Measurements from ENCODE around the gene PRKCA.
"Not testable (repeated sequence)": the region's sequence is repeated elsewhere in the genome, so short reads cannot be mapped to it uniquely, and the experiment has no call there.

Gene PRKCA

DNA sequence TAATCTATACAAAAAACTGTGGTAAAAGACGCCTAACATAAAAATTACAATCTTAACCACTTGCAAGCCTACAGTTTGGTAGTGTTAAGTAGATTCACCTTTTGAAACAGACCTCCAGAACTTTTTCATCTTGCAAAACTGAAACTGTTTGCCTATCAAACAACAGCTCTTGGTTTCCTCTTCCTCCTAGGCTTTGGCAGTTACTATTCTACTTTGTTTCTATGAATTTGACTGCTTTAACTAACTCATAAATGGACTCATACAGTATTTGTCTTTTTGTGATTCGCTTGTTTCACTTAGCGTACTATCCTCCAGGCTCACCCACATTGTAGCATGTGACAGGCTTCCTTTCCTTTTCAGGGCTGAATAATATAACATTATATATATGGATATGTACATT is 97.0 kb downstream of the PRKCA start:
- no peaks in the 10 kb centered on the region for H3K36me3 Mint-ChIP-seq (ENCODE audit: insufficient read depth)
- H3K27me3 Mint-ChIP-seq = no peaks in the 10 kb centered on the region
- DNase-seq (no peak), ATAC-seq (replicated peaks) (peak; percentile 62)
- H3K9me3 Mint-ChIP-seq = no peaks in the 10 kb centered on the region
- H3K4me1 Mint-ChIP-seq (ENCODE audit: low read depth in 2 of 2) = peaks cover 16 to 18% of the 10 kb centered on the region in 2 donors
- H3K27ac Mint-ChIP-seq = peak overlapping the region; percentile 21 to 27
- peak overlapping the region; percentile 20 to 22 for H3K4me3 Mint-ChIP-seq

DNA sequence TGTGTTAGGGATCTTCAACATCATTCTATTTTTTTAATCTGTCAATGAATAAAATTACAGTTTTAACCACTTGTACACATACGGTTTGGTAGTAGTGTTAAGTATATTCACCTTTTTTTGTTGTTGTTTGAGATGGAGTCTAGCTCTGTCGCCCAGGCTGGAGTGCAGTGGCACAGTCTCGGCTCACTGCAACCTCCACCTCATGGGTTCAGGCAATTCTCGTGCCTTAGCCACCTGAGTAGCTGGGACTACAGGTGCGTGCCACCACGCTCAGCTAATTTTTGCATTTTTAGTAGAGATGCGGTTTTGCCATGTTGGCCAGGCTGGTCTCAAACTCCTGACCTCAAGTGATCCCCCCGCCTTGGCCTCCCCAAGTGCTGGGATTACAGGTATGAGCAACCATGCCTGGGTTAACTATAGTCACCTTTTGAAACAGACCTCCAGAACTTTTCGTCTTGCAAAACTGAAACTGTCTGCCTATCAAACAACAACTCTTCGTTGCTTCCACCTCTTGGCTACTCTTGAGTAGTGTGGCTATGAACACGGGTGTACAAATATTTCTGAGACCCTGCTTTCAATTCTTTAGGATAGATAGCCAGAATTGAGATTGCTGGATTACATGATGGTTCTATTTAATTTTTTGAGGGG is 97.8 kb downstream of the PRKCA start:
- not testable (repeated sequence) for H3K27ac Mint-ChIP-seq; H3K36me3 Mint-ChIP-seq (ENCODE audit: insufficient read depth); H3K27me3 Mint-ChIP-seq; H3K9me3 Mint-ChIP-seq; DNase-seq
- Mint-ChIP-seq H3K4me3 (peak overlapping the region; percentile 7 to 8), H3K4me1 (ENCODE audit: low read depth in 2 of 2) (peaks cover 16 to 19% of the 10 kb centered on the region in 2 donors)
- peak; percentile 31 for ATAC-seq (replicated peaks)

DNA sequence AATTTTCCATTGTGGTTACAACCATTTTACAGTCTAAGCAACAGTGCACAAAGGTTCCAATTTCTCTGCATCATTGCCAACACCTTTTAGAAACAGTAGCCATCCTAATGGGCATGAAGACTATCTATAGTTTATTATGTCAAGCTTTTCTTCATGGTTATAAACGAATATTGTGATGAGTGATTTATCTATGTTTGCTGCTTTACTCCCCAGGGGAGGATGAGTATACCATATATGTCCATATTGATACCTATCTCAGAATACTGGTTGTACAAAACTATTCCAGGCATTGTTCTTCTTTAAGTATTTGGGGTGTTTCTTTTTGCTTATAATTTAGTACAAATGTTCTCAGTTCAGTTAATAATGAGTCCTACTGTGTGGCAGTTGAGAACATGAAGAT is 98.3 kb downstream of the PRKCA start:
- Mint-ChIP-seq H3K9me3 (no peaks in the 10 kb centered on the region), H3K4me1 (ENCODE audit: low read depth in 2 of 2) (peaks cover 16 to 19% of the 10 kb centered on the region in 2 donors), H3K27ac (peak overlapping the region in 1 of 2 donors; percentile 38), H3K36me3 (ENCODE audit: insufficient read depth) (no peaks in the 10 kb centered on the region), H3K4me3 (peak overlapping the region in 1 of 2 donors; percentile 7), H3K27me3 (no peaks in the 10 kb centered on the region)
- DNase-seq (no peak), ATAC-seq (replicated peaks) (no peak)

DNA sequence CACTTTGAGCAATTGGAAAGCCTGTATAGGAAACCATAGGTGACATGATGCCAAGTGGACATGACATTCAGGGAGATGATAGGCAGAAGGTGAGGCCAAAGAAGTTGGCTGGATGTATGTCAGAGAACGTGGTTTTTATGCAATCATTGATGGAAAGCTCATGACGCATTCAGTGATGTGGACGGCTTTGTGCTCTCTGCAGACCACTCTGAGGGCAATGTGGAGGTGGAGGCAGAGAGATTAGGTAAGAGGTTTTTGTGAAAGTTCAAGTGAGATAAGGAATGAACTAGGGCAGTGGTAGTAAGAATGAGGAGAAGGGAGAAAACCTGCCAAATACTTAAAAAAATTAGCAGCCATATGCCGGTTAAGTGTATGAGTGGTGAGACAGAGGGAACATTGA is 99.0 kb downstream of the PRKCA start:
- no peak overlapping the region for H3K4me3 Mint-ChIP-seq
- no peaks in the 10 kb centered on the region for H3K27me3 Mint-ChIP-seq
- DNase-seq (no peak), ATAC-seq (replicated peaks) (no peak)
- H3K36me3 Mint-ChIP-seq (ENCODE audit: insufficient read depth) = no peaks in the 10 kb centered on the region
- peaks cover 16 to 21% of the 10 kb centered on the region in 2 donors for H3K4me1 Mint-ChIP-seq (ENCODE audit: low read depth in 2 of 2)
- peak overlapping the region in 1 of 2 donors; percentile 38 for H3K27ac Mint-ChIP-seq
- no peaks in the 10 kb centered on the region for H3K9me3 Mint-ChIP-seq

DNA sequence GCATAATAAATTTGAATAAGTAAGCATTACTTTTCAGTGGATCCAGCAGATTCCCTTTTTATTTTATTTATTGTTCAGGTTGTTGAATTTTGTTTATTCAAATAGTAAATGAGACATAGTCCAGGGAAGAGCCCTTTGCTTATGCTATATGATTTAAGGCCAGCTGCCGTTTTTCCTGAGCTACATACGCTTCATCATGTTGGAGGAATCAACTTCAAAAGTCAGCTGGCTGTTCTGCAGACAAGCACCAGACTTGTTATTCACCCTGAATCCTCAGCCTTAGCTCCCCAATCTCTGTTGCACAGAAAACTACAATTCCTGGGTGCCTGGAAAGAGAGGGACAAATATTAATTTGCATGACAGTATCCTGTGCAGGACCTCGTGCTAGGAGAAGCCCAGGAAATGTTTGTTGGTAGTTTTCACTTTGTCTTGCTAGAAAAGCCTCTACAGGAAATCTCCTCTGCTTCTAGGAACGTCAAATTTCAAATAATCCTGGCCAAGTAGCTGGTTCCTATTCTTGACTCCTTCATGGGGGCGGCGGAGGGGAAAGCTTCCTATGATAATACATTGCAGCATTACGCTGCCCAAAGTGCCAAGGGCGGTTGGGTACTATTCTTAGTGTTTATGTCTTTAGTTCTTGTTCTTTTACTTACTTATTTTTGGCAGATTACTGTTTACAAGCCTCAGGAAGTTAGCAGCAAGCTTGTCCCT is 101.6 kb downstream of the PRKCA start:
- no peaks in the 10 kb centered on the region for H3K36me3 Mint-ChIP-seq (ENCODE audit: insufficient read depth)
- DNase-seq (no peak), ATAC-seq (replicated peaks) (no peak)
- H3K27me3 Mint-ChIP-seq = no peaks in the 10 kb centered on the region
- H3K4me3 Mint-ChIP-seq = no peak overlapping the region
- no peak overlapping the region for H3K27ac Mint-ChIP-seq
- H3K4me1 Mint-ChIP-seq (ENCODE audit: low read depth in 2 of 2) = peaks cover 25 to 28% of the 10 kb centered on the region in 2 donors
- H3K9me3 Mint-ChIP-seq = no peaks in the 10 kb centered on the region

DNA sequence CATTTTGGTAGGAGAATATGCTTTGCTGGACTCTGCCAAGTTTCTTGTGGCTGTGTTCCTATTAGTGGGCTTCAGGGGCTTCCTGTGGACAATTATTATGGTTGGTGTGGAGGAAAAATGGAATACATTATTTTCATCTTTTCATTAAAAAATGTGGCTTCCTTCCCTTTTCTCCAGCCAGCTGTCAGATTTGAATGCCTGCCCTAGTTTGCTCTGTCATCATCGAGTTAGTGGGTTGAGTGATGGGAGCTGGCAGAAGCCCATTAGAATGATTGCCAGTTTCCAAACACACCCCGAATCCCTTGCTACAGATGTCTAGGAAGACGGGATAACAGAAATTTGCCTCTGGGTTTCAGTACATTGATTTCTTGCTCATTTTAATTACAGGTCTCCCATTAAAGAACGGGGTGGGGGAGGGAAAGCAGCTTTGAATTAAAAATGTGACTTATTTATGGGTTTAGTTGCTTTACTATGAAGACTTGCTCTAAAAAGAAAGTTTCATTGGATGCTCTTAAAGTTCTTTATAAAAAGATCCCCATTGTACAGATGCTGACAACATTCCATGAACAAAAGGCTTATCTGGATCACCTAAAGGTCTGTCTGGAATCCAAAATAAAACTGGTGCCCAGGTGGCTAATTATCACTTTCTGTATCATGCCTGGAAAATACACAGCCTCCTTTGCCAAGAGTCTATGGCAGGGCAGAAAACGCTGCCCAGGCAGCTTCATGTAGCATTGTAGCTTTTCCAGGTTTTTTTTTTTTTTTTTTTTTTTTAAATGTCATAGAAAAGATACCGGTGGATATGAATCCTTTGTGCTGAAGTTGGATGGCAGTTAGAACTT is 103.6 kb downstream of the PRKCA start:
- Mint-ChIP-seq H3K4me3 (peak overlapping the region; percentile 67 to 73), H3K36me3 (ENCODE audit: insufficient read depth) (no peaks in the 10 kb centered on the region), H3K4me1 (ENCODE audit: low read depth in 2 of 2) (peaks cover 14 to 22% of the 10 kb centered on the region in 2 donors), H3K27ac (peak overlapping the region; percentile 64 to 90), H3K27me3 (no peaks in the 10 kb centered on the region), H3K9me3 (no peaks in the 10 kb centered on the region)
- ATAC-seq (replicated peaks) (no peak), DNase-seq (no peak)

DNA sequence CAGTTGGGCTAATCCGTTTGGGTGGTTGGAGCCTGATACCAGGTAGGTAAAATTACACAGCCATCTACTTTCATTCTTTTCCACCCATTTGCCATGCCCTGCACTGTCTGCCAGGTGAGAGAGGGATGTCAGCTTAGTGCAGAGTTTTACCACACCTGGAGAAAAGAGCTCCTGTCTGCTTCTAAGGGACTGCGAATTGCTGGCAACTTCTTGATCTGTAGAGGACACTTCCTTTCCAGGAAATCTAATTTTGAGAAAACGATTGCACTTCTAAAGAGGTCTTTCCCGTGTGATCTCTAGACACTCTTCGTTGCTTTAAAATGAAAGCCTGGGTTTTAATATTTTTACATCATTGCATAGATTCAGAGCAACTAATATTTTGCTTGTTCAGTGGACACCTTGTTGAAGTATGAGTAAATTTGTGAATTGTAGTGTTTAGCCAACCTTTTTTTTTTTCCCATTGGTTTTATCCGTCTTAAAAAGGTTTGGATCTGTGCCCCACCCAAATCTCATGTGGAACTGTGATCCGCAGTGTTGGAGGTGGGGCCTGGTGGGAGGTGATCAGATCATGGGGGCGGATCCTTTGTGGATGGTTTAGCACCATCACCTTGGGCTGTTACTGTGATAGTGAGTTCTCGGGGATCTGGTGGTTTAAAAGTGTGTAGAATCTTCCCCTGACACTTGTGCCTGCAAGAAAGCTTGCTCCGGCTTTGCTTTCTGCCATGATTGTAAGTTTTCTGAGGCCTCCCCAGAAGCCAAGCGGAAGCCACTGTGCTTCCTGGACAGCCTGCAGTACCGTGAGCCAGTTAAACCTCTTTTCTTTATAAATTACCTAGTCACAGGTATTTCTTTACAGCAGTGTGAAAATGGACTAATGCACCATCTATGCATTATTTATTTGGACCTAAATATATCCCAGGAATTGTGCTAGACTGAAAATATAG is 104.6 kb downstream of the PRKCA start:
- no peak for DNase-seq
- Mint-ChIP-seq H3K9me3 (no peaks in the 10 kb centered on the region), H3K4me3 (peak overlapping the region; percentile 67 to 73), H3K4me1 (ENCODE audit: low read depth in 2 of 2) (peaks cover 14 to 18% of the 10 kb centered on the region in 2 donors), H3K27me3 (no peaks in the 10 kb centered on the region), H3K36me3 (ENCODE audit: insufficient read depth) (no peaks in the 10 kb centered on the region), H3K27ac (peak overlapping the region; percentile 66 to 90)
- peak; percentile 54 for ATAC-seq (replicated peaks)

DNA sequence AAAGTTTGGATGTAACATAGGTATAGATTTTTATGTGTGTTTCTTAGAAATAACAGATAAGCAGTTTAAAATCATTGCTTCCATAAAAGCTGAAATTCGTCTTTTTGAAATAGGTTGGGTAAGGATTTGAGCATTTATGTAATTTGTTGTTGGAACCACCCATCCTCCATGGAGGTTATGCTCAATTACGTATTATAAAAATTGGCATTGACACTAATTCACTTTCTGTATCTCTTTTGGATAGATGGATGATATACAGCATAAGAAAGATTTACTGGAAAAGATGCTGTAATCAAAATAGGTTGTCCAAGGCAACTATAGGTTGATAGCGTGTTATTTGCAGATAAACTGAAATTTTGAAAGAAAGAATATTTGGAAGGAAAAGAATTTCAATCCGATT is 105.5 kb downstream of the PRKCA start:
- Mint-ChIP-seq H3K9me3 (no peaks in the 10 kb centered on the region), H3K27me3 (no peaks in the 10 kb centered on the region), H3K36me3 (ENCODE audit: insufficient read depth) (no peaks in the 10 kb centered on the region), H3K4me1 (ENCODE audit: low read depth in 2 of 2) (peaks cover 14 to 18% of the 10 kb centered on the region in 2 donors), H3K27ac (no peak overlapping the region), H3K4me3 (peak overlapping the region in 1 of 2 donors; percentile 73)
- ATAC-seq (replicated peaks) (no peak), DNase-seq (no peak)

DNA sequence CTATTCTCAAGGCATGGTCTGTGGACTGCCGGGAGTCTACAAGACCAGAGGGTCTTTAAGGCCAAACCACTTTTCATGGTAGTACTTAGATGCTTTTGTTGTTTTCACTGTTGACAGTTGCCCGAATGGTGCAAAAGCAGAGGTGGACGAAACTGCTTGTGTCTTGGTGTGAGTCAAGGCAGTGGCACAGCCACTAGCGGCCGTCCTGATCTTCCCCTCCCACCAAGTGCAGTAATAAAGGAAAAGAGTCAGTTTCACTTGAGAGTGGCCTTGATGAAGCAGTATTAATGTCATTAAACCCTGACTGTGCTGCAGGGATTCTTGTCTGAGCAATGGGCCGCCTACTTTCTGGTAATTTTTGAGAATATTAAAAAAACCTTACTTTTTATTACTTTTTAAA is 109.1 kb downstream of the PRKCA start:
- Mint-ChIP-seq H3K9me3 (no peaks in the 10 kb centered on the region), H3K4me1 (ENCODE audit: low read depth in 2 of 2) (peaks cover 14 to 16% of the 10 kb centered on the region in 2 donors), H3K36me3 (ENCODE audit: insufficient read depth) (peaks cover 3% of the 10 kb centered on the region), H3K27ac (no peak overlapping the region), H3K27me3 (no peaks in the 10 kb centered on the region), H3K4me3 (no peak overlapping the region)
- ATAC-seq (replicated peaks) = no peak
- no peak for DNase-seq

DNA sequence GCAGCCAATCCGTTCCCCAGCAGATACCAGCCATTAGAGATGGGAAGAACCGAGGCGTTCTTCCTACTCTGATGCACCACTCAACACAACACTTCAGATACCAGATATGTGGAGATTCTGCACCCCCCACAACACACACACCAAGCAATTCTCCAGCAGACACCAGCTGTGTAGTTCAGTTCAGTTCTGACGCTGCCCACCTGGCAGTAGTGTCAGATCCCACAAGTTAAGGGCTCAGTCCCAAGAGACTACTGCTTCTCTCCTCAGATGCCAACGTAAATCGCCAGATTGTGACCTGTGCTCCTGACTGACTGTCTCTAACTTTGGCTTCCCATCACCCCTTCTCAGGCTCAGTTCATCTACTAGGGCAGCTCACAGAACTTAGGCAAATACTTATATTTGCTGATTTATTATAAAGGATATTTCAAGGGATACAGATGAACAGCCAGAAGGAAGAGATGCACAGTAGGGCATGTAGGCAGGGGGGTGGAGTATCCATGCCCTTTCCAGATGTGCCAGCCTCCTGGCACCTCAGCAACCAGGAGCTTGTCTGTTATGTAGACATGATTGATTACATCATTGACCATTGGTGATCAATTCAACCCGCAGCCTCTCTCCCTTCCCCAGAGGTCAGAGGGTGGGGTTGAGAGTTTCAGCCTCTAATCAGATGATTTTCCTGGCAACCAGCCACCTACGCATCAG is 110.6 kb downstream of the PRKCA start:
- ATAC-seq (replicated peaks) (no peak), DNase-seq (no peak)
- H3K4me1 Mint-ChIP-seq (ENCODE audit: low read depth in 2 of 2) = peaks cover 4% of the 10 kb centered on the region in 2 donors
- H3K27ac Mint-ChIP-seq = peak overlapping the region in 1 of 2 donors; percentile 23
- H3K9me3 Mint-ChIP-seq = no peaks in the 10 kb centered on the region
- H3K4me3 Mint-ChIP-seq = no peak overlapping the region
- no peaks in the 10 kb centered on the region for H3K27me3 Mint-ChIP-seq
- peaks cover 3% of the 10 kb centered on the region for H3K36me3 Mint-ChIP-seq (ENCODE audit: insufficient read depth)

DNA sequence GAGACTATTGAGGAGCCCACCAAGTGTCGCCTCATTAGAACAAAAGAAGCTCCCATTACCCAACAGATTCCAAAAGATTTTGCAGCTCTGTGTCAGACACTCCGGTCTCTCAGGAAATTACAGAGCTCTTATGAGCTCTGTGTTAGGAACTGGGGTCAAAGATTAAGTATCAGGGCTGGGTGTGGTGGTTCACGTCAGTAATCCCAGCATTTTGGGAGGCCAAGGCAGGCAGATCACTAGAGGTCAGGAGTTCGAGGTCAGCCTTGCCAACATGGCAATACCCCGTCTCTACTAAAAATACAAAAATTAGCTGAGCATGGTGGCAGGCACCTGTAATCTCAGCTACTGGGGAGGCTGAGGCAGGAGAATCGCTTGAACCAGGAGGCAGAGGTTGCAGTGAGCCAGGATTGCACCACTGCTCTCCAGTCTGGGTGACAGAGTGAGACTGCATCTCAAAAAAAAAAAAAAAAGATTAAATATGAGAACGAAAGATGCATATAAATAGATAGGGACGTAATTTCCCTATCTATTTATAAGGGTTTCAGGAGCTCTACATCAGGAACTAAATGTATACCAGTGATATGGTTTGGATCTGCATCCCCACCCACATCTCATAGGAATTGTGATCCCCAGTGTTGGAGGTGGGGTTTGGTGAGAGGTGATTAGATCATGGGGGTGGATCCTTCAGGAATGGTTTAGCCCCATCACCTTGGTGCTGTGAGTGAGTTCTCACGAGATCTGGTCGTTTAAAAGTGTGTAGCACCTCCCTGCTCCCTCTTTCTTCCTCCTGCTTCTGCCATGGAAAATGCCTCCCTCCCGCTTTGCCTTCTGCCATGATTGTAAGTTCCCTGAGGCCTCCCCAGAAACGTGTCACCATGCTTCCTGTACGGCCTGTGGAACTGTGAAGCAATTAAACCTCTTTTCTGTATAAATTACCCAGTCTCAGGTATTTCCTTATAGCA is 111.4 kb downstream of the PRKCA start:
- Mint-ChIP-seq H3K4me1 (ENCODE audit: low read depth in 2 of 2) (peaks cover 3 to 4% of the 10 kb centered on the region in 2 donors), H3K27ac (peak overlapping the region in 1 of 2 donors; percentile 23), H3K9me3 (no peaks in the 10 kb centered on the region), H3K4me3 (no peak overlapping the region), H3K36me3 (ENCODE audit: insufficient read depth) (peaks cover 3% of the 10 kb centered on the region), H3K27me3 (no peaks in the 10 kb centered on the region)
- ATAC-seq (replicated peaks) (no peak), DNase-seq (no peak)

All from effector memory CD8-positive, alpha-beta T cell (primary cell).